ENCODE results near the gene ASAP3. TPM values are rescaled to one million over a fixed set of nuclear protein-coding genes. Genes with fewer than 3 reads are reported as not detected.

ASAP3 gene
- total and polyA plus RNA-seq, 2 of the 13 experiments (the other 11 are each of a cell fraction or from before 2014, with no cell fraction given): 32.6 to 37.0 TPM

GRCh38 chr1:23478896-23479665 is 4.9 kb downstream of the ASAP3 start (continued):
- TF ChIP-seq GLI4 (CRISPR knock-in tag; IDR thresholded peaks at IDR 0.05; ENCODE audit: borderline replicate concordance) (no peak), ZNF580 (CRISPR knock-in tag; IDR thresholded peaks at IDR 0.05; ENCODE audit: borderline replicate concordance, low read depth) (peak; percentile 54; the same call in 1 of the 2 replicates), SALL2 (CRISPR knock-in tag; IDR thresholded peaks at IDR 0.05) (no peak; the same call in 1 of the 2 replicates), HINFP (CRISPR knock-in tag; IDR thresholded peaks at IDR 0.05; ENCODE audit: low read depth) (no peak), ZFP37 (CRISPR knock-in tag; IDR thresholded peaks at IDR 0.05; ENCODE audit: borderline replicate concordance) (no peak), PBX2 (CRISPR knock-in tag; IDR thresholded peaks at IDR 0.05) (0 out of 2 replicates have a peak, but pooled peaks have one; percentile 11), ZNF235 (CRISPR knock-in tag; IDR thresholded peaks at IDR 0.05; ENCODE audit: borderline replicate concordance) (no peak), ZNF142 (CRISPR knock-in tag; IDR thresholded peaks at IDR 0.05) (no peak), GTF3A (CRISPR knock-in tag; conservative IDR thresholded peaks at IDR 0.05) (no peak), SSRP1 (CRISPR knock-in tag; IDR thresholded peaks at IDR 0.05) (no peak), NFE2L1 (CRISPR knock-in tag; IDR thresholded peaks at IDR 0.05; ENCODE audit: borderline replicate concordance) (no peak), ZNF569 (CRISPR knock-in tag; IDR thresholded peaks at IDR 0.05; ENCODE audit: borderline replicate concordance) (no peak), GABPA (IDR thresholded peaks at IDR 0.05; ENCODE audit: low read depth, low read length) (no peak), GABPA (CRISPR knock-in tag; IDR thresholded peaks at IDR 0.05; ENCODE audit: low read depth) (peak; percentile 45; the same call in 1 of the 2 replicates), NFKBIZ (CRISPR knock-in tag; IDR thresholded peaks at IDR 0.05) (no peak)

Data from HepG2 (cell line).